GM12801 (cell line): Measurements from ENCODE around the gene EBNA1BP2.

Source experiments
- CTCF ChIP-seq: IDR thresholded peaks from one replicate; pipeline ENCODE4 v1.5.1; 2011; ENCODE audit warnings: control low read depth; ENCODE audit not compliant: insufficient read length; ENCODE audit errors: extremely low read depth

EBNA1BP2 gene

DNA sequence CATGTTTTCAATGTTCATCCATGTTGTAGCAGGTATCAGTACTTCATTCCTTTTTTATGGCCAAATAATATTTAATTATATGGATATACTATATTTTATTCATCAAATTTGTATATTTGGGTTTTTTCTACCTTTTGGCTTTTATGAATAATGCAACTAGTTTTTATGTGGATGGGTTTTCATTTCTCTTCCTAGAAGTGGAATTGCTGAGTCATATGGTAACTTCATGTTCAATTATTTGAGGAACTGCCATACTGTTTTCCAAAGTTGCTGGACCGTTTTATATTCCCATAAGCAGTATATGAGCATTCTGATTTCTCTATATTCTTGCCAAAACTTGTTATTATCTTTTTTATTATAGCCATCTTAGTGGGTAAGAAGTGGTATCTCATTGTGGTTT, 16.0 kb upstream of the EBNA1BP2 start:
- TF ChIP-seq CTCF: no peak

GRCh38 chr1:43184995-43185394, 12.9 kb upstream of the EBNA1BP2 start:
- TF ChIP-seq CTCF: no peak

DNA sequence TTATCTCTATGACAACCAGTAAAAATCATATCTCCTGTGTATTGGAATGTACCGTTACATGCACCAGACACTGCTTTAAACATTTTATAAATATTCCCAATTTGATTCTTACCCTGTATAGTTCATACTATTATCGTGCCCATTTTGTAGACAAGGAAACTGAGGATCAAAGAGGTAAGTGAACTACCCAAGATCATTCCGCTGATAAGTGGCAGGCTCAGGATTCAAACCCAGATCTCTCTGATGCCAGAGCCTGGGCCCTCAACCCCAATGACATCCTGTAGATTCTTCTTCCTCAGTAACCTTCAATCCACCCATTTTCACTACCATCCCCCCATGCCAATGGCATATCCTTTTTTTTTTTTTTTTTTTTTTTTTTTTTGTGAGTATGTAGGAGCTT, 12.3 kb upstream of the EBNA1BP2 start:
- no peak for TF ChIP-seq CTCF

DNA sequence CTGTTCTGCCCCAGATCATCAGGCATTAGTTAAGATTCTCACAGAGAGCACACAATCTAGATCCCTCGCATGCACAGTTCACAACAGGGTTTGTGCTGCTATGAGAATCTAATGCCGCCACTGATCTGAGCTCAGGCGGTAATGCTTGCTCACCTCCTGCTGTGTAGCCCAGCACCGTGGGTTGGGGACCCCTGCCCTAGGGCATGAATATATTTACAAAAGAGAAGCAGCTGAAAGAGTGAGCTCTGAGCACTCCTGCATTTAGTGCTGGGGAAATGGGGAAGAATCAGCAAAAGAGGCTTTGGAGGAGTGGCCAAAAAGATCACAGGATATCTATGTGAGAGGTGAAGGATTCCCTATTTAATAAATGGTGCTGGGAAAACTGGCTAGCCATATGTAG, 5.6 kb upstream of the EBNA1BP2 start:
- TF ChIP-seq CTCF: no peak

GRCh38 chr1:43174873-43175272, 2.8 kb upstream of the EBNA1BP2 start:
- TF ChIP-seq CTCF: no peak

DNA sequence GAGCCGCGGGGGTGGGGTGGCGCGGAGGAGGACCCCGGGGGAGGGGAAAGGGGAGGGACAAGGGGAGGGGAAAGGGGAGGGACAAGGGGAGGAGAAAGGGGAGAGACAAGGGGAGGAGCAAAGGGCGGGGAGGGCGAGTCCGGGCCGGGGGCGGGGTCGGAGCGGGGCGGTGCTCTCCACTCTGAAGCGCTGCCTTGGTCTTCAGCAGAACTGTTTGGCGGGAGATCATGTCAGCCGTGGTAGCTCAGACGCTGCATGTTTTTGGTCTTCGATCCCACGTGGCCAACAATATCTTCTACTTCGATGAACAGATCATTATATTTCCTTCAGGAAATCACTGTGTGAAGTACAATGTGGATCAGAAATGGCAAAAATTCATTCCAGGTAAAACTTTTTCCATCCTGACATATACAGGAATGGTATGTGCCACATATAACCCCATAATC, 460 bp upstream of the EBNA1BP2 start:
- TF ChIP-seq CTCF: no peak

DNA sequence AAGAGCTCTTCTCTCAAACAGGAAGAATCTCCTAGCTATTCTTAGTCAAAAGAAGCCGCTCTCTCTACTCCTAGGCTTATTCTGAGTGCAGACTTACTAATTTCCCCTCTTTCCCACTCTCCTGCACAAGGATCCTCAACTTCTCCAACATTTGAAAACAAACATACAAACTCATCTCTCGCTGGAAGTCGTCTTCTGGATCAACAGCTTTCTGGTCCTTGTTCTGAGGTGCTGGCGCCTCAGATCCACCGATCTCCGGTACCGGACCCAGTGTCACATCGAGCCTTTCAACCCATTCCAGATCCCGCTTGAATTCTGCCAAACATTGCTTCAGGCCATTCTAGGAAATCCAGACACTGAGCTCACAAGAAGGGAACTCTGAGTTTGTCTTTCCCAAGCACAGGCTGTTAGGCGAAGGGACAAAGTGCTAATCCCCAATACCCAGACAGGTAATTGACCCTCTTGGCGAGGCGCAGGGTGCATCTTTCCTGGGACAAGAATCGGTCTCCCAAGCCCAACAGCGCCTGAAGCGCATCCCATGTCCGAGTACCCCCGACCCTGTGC, 696 bp downstream of the EBNA1BP2 start:
- TF ChIP-seq CTCF: no peak
